ENCODE measurements around the gene TREH. TPM values are rescaled to one million over a fixed set of nuclear protein-coding genes. Genes with fewer than 3 reads are reported as not detected.

The TREH gene
- total RNA-seq, 1 donor from 2014 or later: not detected

DNA sequence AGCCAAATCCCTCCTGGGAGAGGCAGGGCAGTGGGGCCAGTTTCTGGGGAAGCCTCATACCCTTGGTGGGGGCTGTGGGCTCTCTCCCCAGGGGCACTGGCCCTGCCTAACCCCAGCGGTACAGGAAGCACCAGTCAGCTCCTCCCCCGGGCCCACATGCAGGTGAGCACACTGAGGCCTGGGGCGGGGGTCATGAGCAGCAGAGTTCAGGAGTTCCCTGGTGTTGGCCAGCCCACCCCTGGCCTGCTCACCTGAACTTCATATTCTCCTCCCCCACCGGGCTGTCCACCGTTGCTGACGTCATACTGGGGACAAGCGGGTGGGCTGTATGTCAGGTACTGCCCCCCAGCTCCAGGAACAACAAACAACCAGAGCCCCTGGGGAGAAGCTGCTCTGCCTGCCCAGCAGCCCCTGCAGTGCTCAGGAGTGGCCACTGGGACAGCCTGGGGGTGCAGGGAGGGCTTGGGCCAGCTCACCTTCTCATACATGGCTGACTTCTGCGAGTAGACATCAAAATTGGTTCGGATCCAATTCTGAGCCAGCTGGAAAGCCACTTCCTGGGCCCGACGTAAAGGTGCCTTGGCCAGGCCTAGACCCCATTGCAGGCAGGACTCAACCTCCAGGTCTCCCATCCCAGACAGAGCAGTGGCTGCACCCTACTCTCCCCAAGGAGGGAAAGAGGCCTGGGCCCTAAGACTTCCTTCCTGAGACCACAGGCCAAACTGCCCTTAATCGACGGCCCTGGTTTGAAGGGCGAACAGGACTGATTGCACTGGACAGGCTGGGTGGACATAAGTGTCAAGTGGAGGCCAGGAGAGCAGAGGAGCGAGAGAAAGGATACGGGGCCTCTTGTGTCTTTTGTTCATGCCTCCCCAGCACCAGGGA is 20.8 kb downstream of the TREH start:
- Mint-ChIP-seq H3K27ac (ENCODE audit: unreplicated experiment) (no peak overlapping the region), H3K4me1 (ENCODE audit: low read depth, unreplicated experiment) (peaks cover 8% of the 10 kb centered on the region), H3K4me3 (ENCODE audit: unreplicated experiment) (no peak overlapping the region), H3K36me3 (ENCODE audit: unreplicated experiment) (no peaks in the 10 kb centered on the region), H3K27me3 (ENCODE audit: unreplicated experiment) (peaks cover 10% of the 10 kb centered on the region), H3K9me3 (ENCODE audit: unreplicated experiment) (no peaks in the 10 kb centered on the region)
- DNase-seq: no peak
- TF ChIP-seq, protein P1, sequence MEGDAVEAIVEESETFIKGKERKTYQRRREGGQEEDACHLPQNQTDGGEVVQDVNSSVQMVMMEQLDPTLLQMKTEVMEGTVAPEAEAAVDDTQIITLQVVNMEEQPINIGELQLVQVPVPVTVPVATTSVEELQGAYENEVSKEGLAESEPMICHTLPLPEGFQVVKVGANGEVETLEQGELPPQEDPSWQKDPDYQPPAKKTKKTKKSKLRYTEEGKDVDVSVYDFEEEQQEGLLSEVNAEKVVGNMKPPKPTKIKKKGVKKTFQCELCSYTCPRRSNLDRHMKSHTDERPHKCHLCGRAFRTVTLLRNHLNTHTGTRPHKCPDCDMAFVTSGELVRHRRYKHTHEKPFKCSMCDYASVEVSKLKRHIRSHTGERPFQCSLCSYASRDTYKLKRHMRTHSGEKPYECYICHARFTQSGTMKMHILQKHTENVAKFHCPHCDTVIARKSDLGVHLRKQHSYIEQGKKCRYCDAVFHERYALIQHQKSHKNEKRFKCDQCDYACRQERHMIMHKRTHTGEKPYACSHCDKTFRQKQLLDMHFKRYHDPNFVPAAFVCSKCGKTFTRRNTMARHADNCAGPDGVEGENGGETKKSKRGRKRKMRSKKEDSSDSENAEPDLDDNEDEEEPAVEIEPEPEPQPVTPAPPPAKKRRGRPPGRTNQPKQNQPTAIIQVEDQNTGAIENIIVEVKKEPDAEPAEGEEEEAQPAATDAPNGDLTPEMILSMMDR (IDR thresholded peaks at IDR 0.05; ENCODE audit: partially characterized antibody, unreplicated experiment): no peak

DNA sequence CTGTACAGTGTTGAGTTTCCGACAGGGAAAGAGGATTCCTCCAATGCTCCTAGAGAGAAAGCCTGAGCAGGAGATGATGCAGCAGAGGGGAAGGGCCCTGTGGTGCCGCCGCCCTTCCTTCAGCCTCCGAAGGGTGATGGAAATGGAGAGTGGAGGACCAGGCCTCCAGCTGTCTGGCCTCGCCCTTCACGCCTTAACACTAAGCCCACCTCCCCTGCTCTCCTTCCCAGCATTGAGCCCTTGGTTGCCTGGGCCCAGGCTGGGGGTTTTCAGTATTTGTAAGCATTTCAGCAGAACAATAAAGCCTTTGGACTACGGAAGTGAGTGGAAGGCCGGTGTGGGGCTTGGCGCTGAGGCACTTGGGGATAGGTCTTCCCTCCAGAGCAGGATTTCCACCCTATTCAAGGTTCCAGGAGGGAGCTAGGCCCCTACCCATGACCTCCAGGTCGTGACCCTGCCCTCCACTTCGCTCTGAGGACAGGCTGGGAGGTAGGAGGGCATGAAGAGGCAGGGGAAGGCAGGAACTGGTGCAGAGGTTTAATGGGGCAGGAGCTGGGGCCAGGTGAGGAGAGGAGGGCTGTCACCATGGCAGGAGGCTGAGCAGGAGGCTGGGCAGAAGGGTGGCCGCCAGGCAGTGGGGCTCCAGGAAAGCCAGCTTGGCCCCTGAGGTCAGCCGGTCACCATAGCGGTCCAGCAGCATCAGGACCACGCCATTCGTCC is 21.6 kb downstream of the TREH start:
- TF ChIP-seq, protein P1 (IDR thresholded peaks at IDR 0.05; ENCODE audit: partially characterized antibody, unreplicated experiment): no peak
- Mint-ChIP-seq H3K9me3 (ENCODE audit: unreplicated experiment) (no peaks in the 10 kb centered on the region), H3K27ac (ENCODE audit: unreplicated experiment) (no peak overlapping the region)

DNA sequence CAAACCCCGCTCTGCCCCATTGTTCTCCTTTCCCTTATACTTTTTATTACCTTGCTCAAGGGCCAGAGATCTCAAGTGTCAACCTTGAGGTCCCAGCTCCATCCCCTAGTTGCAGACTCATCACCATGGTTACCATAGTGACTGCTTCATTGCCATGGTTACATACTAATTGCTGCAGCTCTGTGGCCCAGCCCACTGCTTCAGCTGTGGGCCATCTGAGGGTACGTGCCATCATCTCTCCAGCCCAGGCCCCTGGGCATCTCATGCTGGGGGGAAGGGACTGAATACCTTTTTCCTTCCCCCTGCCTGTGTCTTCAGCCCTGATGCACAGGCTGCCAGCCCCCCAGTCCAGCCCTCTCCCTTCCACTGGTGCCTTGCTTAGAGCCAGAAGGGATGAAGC is 22.2 kb downstream of the TREH start:
- TF ChIP-seq, protein P1 (IDR thresholded peaks at IDR 0.05; ENCODE audit: partially characterized antibody, unreplicated experiment): no peak
- H3K4me3 Mint-ChIP-seq (ENCODE audit: unreplicated experiment): peak overlapping the region; percentile 22
- no peak overlapping the region for H3K27ac Mint-ChIP-seq (ENCODE audit: unreplicated experiment)
- peaks cover under 1% of the 10 kb centered on the region for H3K9me3 Mint-ChIP-seq (ENCODE audit: unreplicated experiment)
- peaks cover 8% of the 10 kb centered on the region for H3K27me3 Mint-ChIP-seq (ENCODE audit: unreplicated experiment)
- no peak for DNase-seq
- H3K4me1 Mint-ChIP-seq (ENCODE audit: low read depth, unreplicated experiment): peaks cover 8% of the 10 kb centered on the region
- no peaks in the 10 kb centered on the region for H3K36me3 Mint-ChIP-seq (ENCODE audit: unreplicated experiment)

More for the DNA sequence above, 21.6 kb downstream of the TREH start:
- peaks cover 8% of the 10 kb centered on the region for H3K4me1 Mint-ChIP-seq (ENCODE audit: low read depth, unreplicated experiment)
- H3K27me3 Mint-ChIP-seq (ENCODE audit: unreplicated experiment): peaks cover 8% of the 10 kb centered on the region
- no peak for DNase-seq
- no peaks in the 10 kb centered on the region for H3K36me3 Mint-ChIP-seq (ENCODE audit: unreplicated experiment)
- H3K4me3 Mint-ChIP-seq (ENCODE audit: unreplicated experiment): no peak overlapping the region

DNA sequence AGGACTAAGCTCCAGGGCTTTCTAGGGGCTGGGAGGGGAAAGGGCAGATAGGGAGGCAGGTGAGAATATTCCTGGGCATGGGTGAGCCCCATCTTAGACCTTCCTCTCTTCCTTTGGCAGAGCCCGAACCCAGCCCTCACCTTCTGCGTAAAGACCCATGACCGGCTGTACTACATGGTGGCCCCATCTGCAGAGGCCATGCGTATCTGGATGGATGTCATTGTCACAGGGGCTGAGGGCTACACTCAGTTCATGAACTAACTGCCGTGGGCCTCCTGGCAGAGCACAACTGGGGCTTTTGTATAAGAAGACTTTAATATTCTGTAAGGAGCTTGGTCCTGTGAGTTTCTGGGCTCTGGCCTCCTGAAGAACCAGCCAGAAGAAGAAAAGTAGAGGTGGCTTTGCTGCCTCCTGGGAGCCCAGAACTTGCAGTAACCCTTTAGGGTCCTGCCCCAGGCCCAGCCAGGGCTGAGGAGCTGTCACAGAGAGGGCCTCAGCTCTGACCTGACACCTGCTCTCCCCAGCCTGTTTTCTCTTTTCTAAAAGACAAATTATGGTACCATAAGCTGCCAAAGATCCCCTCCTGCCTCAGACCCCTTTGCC is 22.8 kb downstream of the TREH start:
- DNase-seq: no peak
- no peak overlapping the region for H3K27ac Mint-ChIP-seq (ENCODE audit: unreplicated experiment)
- peaks cover 8% of the 10 kb centered on the region for H3K4me1 Mint-ChIP-seq (ENCODE audit: low read depth, unreplicated experiment)
- TF ChIP-seq, protein P1 (IDR thresholded peaks at IDR 0.05; ENCODE audit: partially characterized antibody, unreplicated experiment): no peak
- no peaks in the 10 kb centered on the region for H3K36me3 Mint-ChIP-seq (ENCODE audit: unreplicated experiment)
- H3K9me3 Mint-ChIP-seq (ENCODE audit: unreplicated experiment): peaks cover 2% of the 10 kb centered on the region
- H3K27me3 Mint-ChIP-seq (ENCODE audit: unreplicated experiment): peaks cover 8% of the 10 kb centered on the region
- peak overlapping the region; percentile 22 for H3K4me3 Mint-ChIP-seq (ENCODE audit: unreplicated experiment)

Data from glutamatergic neuron (in vitro differentiated cells).